Neural progenitor cell (in vitro differentiated cells): Measurements from ENCODE around the gene KLK6. TPM values are rescaled to one million over a fixed set of nuclear protein-coding genes. Genes with fewer than 3 reads are reported as not detected.

ENCODE experiments used
- DNase-seq: peaks from one replicate; pipeline ENCODE4 v3.0.0-alpha.2; 2016; ENCODE audit warnings: low spot score
- H2AFZ ChIP-seq: fragments of 200-600 bp; sonication (generic); replicated peaks from 2 replicates; pipeline ENCODE4 v1.6.1; 2016; ENCODE audit warnings: antibody characterized with exemption
- H3F3A ChIP-seq: fragments of 200-600 bp; sonication (generic); 2 replicates; pipeline ENCODE4 v1.6.1; 2016; ENCODE audit warnings: antibody characterized with exemption, low read depth
- H3K27ac ChIP-seq: fragments of 200-600 bp; sonication (generic); 2 replicates; pipeline ENCODE4 v1.5.1; 2016; ENCODE audit warnings: mild to moderate bottlenecking
- H3K27me3 ChIP-seq: fragments of 200-600 bp; sonication (generic); 2 replicates; pipeline ENCODE4 v1.6.1; 2016; ENCODE audit warnings: mild to moderate bottlenecking, moderate library complexity
- H3K36me3 ChIP-seq: fragments of 200-600 bp; sonication (generic); 2 replicates; pipeline ENCODE4 v1.5.1; 2016
- H3K4me1 ChIP-seq: fragments of 200-600 bp; sonication (generic); 2 replicates; pipeline ENCODE4 v1.6.1; 2016; ENCODE audit warnings: mixed run types
- H3K4me2 ChIP-seq: fragments of 200-600 bp; sonication (generic); 2 replicates; pipeline ENCODE4 v1.6.1; 2016
- H3K4me3 ChIP-seq: fragments of 200-600 bp; sonication (generic); 2 replicates; pipeline ENCODE4 v1.5.1; 2016
- H3K79me2 ChIP-seq: fragments of 200-600 bp; sonication (generic); 2 replicates; pipeline ENCODE4 v1.6.1; 2016; ENCODE audit warnings: low read depth
- H3K9ac ChIP-seq: fragments of 200-600 bp; sonication (generic); 2 replicates; pipeline ENCODE4 v1.6.1; 2016
- H3K9me3 ChIP-seq: fragments of 200-600 bp; sonication (generic); 2 replicates; pipeline ENCODE4 v1.5.1; 2016; ENCODE audit warnings: low read depth
- H4K20me1 ChIP-seq: fragments of 200-600 bp; sonication (generic); 2 replicates; pipeline ENCODE4 v1.6.1; 2016; ENCODE audit warnings: low read depth
- H3K27ac Mint-ChIP-seq: 3 replicates; pipeline ENCODE4 v1.8.0; 2021; ENCODE audit warnings: mixed read lengths
- H3K27me3 Mint-ChIP-seq: 2 replicates; pipeline ENCODE4 v1.8.0; 2022; ENCODE audit warnings: low read depth, mild to moderate bottlenecking, inconsistent platforms, moderate library complexity, mixed read lengths; ENCODE audit not compliant: insufficient read depth
- H3K36me3 Mint-ChIP-seq: 3 replicates; pipeline ENCODE4 v1.8.0; 2021; ENCODE audit warnings: mixed read lengths
- H3K4me1 Mint-ChIP-seq: 3 replicates; pipeline ENCODE4 v1.8.0; 2021; ENCODE audit warnings: mixed read lengths
- H3K4me3 Mint-ChIP-seq: 3 replicates; pipeline ENCODE4 v1.8.0; 2021; ENCODE audit warnings: mild to moderate bottlenecking, moderate library complexity, mixed read lengths
- H3K9me3 Mint-ChIP-seq: 3 replicates; pipeline ENCODE4 v1.8.0; 2020; ENCODE audit warnings: mixed read lengths
- EZH2 ChIP-seq: fragments of 200-600 bp; sonication (generic); IDR thresholded peaks from 2 replicates; pipeline ENCODE4 v1.6.1; 2017; ENCODE audit warnings: antibody characterized with exemption, mild to moderate bottlenecking, moderate library complexity
- EZH2phosphoT487 ChIP-seq: fragments of 200-600 bp; sonication (generic); IDR thresholded peaks from 2 replicates; pipeline ENCODE4 v1.6.1; 2017; ENCODE audit warnings: antibody characterized with exemption
- total RNA-seq: library from RNA; depleted of rRNA; stranded (reverse); fragments of >200 nt; gene quantifications from 2 replicates; pipeline ENCODE4 v1.2.3, GENCODE V29; 2015; ENCODE audit warnings: low replicate concordance
- TF ChIP-seq, protein P1 (sequence below): fragments of 200-600 bp; sonication (generic); IDR thresholded peaks from 2 replicates; pipeline ENCODE4 v1.5.1; 2017; ENCODE audit warnings: antibody characterized with exemption, mild to moderate bottlenecking

The KLK6 gene
- total RNA-seq, 1 donor from 2014 or later: not detected

GRCh38 chr19:50944795-50945194 lies 24.6 kb downstream of the KLK6 start:
- no peak overlapping the region for H3K27ac ChIP-seq
- H3K27me3 ChIP-seq: peaks cover 5% of the 10 kb centered on the region
- no peak overlapping the region for H2AFZ ChIP-seq
- Mint-ChIP-seq H3K9me3 (peaks cover 7% of the 10 kb centered on the region), H3K27me3 (peaks cover 11% of the 10 kb centered on the region), H3K4me3 (no peak overlapping the region), H3K36me3 (no peaks in the 10 kb centered on the region), H3K27ac (no peak overlapping the region), H3K4me1 (no peaks in the 10 kb centered on the region)
- H3K4me2 ChIP-seq: no peak overlapping the region
- TF ChIP-seq EZH2 (no peak), EZH2phosphoT487 (no peak)
- TF ChIP-seq, protein P1, sequence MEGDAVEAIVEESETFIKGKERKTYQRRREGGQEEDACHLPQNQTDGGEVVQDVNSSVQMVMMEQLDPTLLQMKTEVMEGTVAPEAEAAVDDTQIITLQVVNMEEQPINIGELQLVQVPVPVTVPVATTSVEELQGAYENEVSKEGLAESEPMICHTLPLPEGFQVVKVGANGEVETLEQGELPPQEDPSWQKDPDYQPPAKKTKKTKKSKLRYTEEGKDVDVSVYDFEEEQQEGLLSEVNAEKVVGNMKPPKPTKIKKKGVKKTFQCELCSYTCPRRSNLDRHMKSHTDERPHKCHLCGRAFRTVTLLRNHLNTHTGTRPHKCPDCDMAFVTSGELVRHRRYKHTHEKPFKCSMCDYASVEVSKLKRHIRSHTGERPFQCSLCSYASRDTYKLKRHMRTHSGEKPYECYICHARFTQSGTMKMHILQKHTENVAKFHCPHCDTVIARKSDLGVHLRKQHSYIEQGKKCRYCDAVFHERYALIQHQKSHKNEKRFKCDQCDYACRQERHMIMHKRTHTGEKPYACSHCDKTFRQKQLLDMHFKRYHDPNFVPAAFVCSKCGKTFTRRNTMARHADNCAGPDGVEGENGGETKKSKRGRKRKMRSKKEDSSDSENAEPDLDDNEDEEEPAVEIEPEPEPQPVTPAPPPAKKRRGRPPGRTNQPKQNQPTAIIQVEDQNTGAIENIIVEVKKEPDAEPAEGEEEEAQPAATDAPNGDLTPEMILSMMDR: no peak
- no peak for DNase-seq
- no peak overlapping the region for H3K9ac ChIP-seq
- H3K4me3 ChIP-seq: no peak overlapping the region
- no peaks in the 10 kb centered on the region for H3F3A ChIP-seq
- no peaks in the 10 kb centered on the region for H3K79me2 ChIP-seq
- H3K9me3 ChIP-seq: no peaks in the 10 kb centered on the region
- no peaks in the 10 kb centered on the region for H3K36me3 ChIP-seq
- H4K20me1 ChIP-seq: no peaks in the 10 kb centered on the region
- no peaks in the 10 kb centered on the region for H3K4me1 ChIP-seq

GRCh38 chr19:50943074-50943828 lies 26.1 kb downstream of the KLK6 start:
- Histone ChIP-seq H3F3A (no peaks in the 10 kb centered on the region), H3K9ac (no peak overlapping the region), H3K27ac (no peak overlapping the region), H3K79me2 (no peaks in the 10 kb centered on the region), H3K4me2 (no peak overlapping the region), H4K20me1 (no peaks in the 10 kb centered on the region), H3K4me3 (no peak overlapping the region), H3K9me3 (no peaks in the 10 kb centered on the region), H3K36me3 (no peaks in the 10 kb centered on the region), H2AFZ (no peak overlapping the region), H3K4me1 (no peaks in the 10 kb centered on the region), H3K27me3 (peaks cover 5% of the 10 kb centered on the region)
- DNase-seq: no peak
- H3K27ac Mint-ChIP-seq: no peak overlapping the region
- TF ChIP-seq, protein P1: no peak
- TF ChIP-seq EZH2: no peak
- TF ChIP-seq EZH2phosphoT487: no peak
- no peaks in the 10 kb centered on the region for H3K4me1 Mint-ChIP-seq
- peaks cover 11% of the 10 kb centered on the region for H3K27me3 Mint-ChIP-seq
- H3K36me3 Mint-ChIP-seq: no peaks in the 10 kb centered on the region
- peaks cover 7% of the 10 kb centered on the region for H3K9me3 Mint-ChIP-seq
- H3K4me3 Mint-ChIP-seq: no peak overlapping the region

GRCh38 chr19:50939596-50939995 lies 29.8 kb downstream of the KLK6 start:
- Mint-ChIP-seq H3K4me3 (no peak overlapping the region), H3K36me3 (no peaks in the 10 kb centered on the region), H3K4me1 (no peaks in the 10 kb centered on the region), H3K27me3 (peaks cover 13% of the 10 kb centered on the region), H3K27ac (no peak overlapping the region), H3K9me3 (peaks cover 7% of the 10 kb centered on the region)
- Histone ChIP-seq H3K27me3 (no peaks in the 10 kb centered on the region), H2AFZ (no peak overlapping the region), H3K9me3 (no peaks in the 10 kb centered on the region), H3K27ac (no peak overlapping the region), H3F3A (no peaks in the 10 kb centered on the region), H3K4me3 (no peak overlapping the region), H3K9ac (no peak overlapping the region), H3K36me3 (no peaks in the 10 kb centered on the region), H4K20me1 (no peaks in the 10 kb centered on the region), H3K4me2 (no peak overlapping the region), H3K4me1 (no peaks in the 10 kb centered on the region), H3K79me2 (no peaks in the 10 kb centered on the region)
- TF ChIP-seq, protein P1: no peak
- TF ChIP-seq EZH2: no peak
- TF ChIP-seq EZH2phosphoT487: no peak
- DNase-seq: no peak
